ENCODE data around the gene SNTA1. TPM values are rescaled to one million over a fixed set of nuclear protein-coding genes. Genes with fewer than 3 reads are reported as not detected.

Gene SNTA1
- 20.9 TPM for total RNA-seq

GRCh38 chr20:33443512-33444239 lies at the start of gene SNTA1:
Gene SNTA1 (minus strand): TSS chr20:33443763. CDS start chr20:33443620, 143 bp downstream.

GRCh38 chr20:33490023-33490933 lies 46.7 kb upstream of the SNTA1 start, which contains the start of gene CBFA2T2:
Gene CBFA2T2 (plus strand): TSS chr20:33490096. CDS start chr20:33490268, 172 bp downstream.

GRCh38 chr20:33401184-33401920 lies 42.2 kb downstream of the SNTA1 start, which contains the start of gene CDK5RAP1:
Gene CDK5RAP1 (minus strand): TSS chr20:33401519. CDS start chr20:33397064, 4,455 bp downstream.

Other genes with a start within 250 kb of the SNTA1 start
- gene BPIFA3, start 226.4 kb downstream of the SNTA1 start, total RNA-seq: not detected
- gene BPIFA1, start 207.8 kb downstream of the SNTA1 start, total RNA-seq: not detected
- not detected for gene BPIFB1, start 160.5 kb downstream of the SNTA1 start, total RNA-seq
- 25.5 TPM for gene CDK5RAP1, start 42.2 kb downstream of the SNTA1 start, total RNA-seq
- 23.0 TPM for gene CBFA2T2, start 46.3 kb upstream of the SNTA1 start, total RNA-seq
- gene C20orf144, start 218.6 kb upstream of the SNTA1 start, total RNA-seq: not detected
- gene ACTL10, start 223.2 kb upstream of the SNTA1 start, total RNA-seq: 0.70 TPM
- gene NECAB3, start 230.7 kb upstream of the SNTA1 start, total RNA-seq: 30.3 TPM
- gene E2F1, start 242.6 kb upstream of the SNTA1 start, total RNA-seq: 6.0 TPM